Activated CD4-positive, alpha-beta T cell treated with anti-CD3 and anti-CD28 coated beads, Interleukin-2, Interleukin-4, amounts not matched to agents 100 ng/mL and 50 ng/mL, durations not matched to agents 16 hours and 8 hours (primary cell): ENCODE measurements around the gene GARS1.
A peak's percentile ranks its signal among the peaks of the same experiment; 100 is the strongest.
"Not testable (repeated sequence)": the region's sequence is repeated elsewhere in the genome, so short reads cannot be mapped to it uniquely, and the experiment has no call there.

ENCODE experiments used
- DNase-seq: peaks from one replicate; pipeline ENCODE4 v3.0.0-alpha.2; 2020; ENCODE audit warnings: low spot score

The GARS1 gene

DNA sequence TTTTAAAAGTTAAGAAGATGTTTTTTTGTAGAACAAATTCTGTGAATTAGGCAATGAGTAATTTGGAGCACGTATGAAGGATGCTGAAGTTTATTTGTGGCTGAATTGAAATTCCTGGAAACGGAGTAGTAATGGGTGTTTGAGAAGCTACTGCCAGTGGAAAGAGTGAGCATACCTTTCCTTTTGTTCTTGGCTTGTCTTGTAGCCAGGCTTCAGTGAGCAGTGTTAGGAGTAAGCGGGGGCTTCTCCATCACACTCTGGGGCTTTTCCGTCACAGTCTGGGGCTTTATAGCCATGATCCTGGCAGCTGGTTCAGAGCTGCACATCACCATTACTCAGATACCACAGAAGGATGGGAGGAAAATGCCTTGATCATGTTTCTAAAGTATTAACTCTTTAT is 32.3 kb downstream of the GARS1 start:
- DNase-seq: peak; percentile 35

DNA sequence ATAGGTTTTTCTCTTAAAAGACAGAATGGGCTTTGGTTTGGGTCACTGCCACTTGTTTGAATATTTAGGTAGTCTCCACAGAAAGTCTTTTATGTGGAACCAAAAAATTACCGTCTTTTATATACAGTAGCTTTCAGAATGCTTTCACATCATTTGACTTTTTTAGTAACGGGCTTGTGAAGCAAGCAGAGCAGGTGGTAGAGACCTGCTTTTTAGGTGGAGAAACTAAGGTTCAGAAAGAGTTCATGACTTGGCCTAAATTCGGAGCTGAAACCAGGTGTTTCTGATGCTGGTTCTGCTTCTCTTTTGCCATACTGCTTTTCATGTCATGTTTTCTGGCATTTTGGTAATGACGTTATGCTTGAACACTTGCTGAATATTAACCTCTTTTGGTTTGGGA is 36.3 kb downstream of the GARS1 start:
- DNase-seq: no peak

DNA sequence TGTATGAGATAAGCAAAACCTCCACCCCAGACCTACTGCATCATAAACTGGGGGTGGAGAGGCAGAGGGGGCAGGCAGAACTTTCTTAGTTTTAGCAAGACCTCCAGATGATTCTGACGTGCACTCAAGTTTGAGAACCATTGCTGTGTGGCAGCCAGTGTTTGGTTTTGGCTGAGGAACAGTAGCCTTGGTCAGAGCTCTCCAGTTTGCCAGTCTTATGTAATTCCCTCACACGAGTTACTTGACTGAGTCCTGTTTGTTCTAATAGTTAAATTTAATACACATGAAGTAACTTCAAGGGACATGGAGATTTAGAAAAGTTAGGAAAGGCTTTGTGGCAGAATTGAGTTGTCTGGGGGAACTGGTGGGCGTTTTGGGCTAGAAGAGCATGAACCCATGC is 38.5 kb downstream of the GARS1 start:
- no peak for DNase-seq

DNA sequence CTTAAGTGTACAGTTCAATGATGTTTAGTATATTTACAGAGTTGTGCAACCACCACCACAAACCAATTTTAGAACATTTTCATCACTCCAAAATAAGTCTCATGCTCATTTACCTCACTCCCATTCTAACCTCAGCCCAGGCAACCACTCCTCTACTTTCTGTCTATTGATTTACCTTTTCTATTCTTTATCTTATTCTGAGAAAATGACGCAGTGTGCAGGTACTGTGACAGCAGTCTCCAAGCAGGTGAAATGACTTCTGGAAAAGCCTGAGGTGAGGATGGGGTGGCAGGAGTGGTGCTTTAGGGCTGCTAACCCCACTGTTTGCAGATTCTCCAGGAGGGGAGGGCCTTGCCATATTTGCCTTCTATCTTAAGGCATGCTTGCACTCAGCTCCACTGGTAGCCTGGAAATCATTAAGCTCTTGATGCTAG is 39.5 kb downstream of the GARS1 start:
- no peak for DNase-seq

DNA sequence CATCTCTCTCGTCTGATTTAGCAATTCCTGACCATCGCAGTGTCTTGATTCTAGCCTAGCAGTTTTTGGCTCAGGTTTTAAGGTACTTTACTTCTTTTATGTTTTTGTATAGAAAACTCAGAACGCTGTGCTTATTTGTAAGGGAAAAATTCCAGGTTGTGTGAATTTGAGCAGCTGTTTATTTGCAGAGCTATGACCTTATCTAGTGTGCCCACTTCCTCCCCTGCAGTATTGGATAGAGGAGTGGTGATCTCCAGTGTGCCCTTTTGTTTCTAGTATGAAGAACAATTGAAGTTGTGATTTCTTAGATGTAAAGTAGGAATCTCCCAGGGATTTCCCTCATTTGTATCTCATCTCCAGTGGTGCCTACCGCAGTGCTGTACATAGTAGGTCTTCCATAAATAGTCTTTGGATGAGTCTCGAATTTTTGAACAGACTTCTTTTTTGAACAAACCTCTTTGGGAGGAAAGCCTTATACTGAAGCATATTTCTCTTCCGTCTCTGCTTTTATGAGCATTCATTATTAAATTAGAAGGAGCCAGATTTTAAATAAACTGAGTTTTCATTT is 40.0 kb downstream of the GARS1 start:
- no peak for DNase-seq

DNA sequence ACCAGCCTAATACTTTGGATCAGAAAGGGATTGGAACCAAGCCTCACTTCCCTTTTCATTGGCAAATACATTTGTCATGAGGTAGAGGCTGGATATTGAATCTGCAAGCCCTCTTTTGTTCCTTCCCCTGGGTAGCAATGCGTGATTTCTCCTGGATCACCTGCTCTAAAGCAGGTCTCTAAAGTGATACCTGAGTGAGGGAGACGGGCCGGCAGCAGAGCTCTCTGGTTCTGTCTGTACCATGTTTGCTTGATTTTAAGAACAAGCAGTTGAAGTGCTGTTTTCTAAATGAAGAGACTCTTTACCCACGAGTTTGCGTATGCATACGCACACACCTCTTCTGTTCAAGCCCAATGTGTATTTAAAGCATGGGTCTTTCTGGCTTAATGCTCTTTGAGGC is 41.1 kb downstream of the GARS1 start:
- no peak for DNase-seq

DNA sequence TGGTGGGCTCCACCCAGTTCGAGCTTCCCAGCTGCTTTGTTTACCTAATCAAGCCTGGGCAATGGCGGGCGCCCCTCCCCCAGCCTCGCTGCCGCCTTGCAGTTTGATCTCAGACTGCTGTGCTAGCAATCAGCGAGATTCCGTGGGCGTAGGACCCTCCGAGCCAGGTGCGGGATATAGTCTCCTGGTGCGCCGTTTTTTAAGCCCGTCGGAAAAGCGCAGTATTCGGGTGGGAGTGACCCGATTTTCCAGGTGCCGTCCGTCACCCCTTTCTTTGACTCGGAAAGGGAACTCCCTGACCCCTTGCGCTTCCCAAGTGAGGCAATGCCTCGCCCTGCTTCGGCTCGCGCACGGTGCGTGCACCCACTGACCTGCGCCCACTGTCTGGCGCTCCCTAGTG is 47.6 kb downstream of the GARS1 start:
- DNase-seq: not testable (repeated sequence)

DNA sequence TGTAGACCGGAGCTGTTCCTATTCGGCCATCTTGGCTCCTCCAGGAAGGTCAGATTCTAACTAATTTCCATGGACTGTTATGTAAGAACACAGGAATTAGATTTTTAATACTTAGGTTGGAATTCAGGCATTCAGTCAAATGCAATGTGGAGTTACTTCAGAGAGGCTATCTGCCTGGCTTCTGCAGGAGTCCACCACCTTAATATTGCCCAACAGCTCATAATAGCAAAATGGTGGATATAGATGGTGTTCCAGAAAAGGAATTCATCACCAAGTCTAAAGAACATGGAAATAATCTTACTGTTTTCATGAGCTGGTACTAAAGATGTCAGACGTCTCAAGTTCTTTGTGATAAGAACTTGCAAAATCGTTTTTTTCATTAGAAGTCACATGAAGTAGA is 48.1 kb downstream of the GARS1 start:
- no peak for DNase-seq

DNA sequence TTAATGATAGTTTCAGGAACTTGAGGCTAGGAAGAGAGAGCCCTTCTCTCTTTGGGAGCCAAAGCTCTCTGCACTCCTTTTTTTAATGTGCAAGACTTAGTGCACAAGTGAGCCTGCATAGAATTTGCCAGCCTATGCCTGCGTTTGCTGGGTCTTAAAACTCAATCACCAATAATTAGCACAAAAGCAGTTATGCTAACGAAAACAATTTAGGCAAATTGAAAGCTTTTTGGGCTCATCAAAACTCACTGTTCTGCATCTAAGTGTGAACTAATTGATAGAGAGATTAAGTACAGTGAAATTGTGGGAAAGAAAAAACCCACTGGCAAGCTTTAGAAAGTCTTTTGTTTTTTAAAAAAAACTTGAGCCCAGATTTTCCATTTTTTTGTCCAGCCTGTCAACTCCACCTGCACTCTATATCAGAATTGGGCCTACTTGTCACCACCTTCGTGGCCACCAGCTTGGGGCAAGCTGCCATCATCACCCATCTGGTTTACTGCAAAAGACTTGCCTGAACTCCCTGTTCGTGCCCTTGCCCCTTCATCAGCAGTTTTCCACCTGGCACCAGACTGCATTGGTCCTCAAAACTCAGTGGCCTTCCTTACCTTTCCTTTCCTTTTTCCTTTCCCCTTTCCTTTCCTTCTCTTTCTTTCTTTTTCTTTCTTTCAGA is 49.7 kb downstream of the GARS1 start:
- DNase-seq: no peak

DNA sequence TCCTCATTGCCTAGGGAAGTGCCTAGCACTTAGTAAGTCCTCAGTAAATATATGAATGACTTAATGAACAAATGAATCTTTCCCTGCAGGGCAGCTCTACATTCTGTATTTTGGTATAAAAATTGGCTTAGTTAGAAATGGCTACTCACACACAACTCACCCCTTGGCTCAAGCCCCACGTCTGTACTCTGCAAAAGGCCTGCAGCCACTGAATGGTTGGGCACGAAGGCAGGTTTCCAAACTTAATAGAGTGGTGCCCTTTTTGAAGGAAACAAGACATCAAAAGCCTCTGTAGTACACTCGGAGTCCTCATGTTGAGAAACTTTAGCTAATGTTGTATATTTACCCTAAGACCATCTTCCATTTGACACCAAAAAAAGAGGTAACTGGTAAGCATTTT is 51.0 kb downstream of the GARS1 start:
- DNase-seq: no peak

DNA sequence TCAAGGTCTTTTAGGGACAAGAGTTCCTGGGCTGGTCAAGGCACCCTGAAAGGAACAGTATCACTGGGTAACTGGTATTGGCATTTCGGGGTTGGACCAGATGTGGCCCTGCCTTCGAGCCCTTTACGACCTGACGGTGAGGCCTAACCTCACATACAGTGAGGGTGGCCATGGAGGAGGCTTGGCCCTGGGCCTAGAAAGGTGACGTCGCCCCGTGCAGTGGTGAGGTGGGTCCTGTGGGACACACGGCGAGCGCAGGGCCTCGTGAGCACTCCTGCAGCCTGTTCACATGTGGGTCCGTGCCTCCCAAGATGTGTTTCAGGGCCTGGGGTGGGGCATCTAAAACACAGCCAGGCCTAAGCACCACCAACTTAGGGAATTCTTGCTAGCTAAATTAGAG is 51.5 kb downstream of the GARS1 start:
- no peak for DNase-seq

DNA sequence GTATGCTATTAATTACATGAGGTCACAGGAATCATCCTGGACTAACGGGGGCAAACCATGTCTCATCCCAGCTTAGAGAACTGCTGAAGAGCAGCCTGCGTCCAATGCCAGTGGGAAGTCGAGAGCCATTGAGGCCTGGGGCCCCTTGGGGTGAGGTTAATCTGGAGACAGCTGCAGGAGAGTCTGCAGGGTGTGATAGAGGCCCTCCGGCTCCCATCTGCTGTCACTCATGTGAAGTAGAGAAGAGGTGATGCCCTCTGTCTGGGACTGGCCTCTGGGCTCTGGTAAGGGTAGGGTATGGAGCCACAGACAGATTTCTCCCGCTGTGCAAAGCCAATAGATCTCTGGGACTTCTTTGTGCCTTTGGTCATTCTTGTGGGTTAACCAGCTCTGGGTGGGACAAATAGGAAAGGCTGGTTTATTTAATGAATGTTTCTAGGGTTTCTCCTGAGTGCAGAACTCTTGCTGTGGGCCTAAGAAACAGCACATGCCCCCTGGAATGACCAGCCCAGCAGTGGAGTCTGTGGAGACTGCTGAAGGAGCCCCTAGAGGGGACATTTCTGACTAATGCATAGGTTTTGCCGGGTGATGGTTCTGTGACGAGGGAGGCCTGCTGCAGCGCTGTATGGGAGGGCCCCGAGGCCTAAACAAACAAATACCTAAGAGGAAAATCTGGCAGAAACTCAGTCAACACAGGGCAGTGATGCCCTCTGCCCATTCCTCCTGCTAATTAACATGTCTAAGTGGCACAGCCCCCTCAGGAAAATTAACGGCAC is 53.1 kb downstream of the GARS1 start:
- no peak for DNase-seq

DNA sequence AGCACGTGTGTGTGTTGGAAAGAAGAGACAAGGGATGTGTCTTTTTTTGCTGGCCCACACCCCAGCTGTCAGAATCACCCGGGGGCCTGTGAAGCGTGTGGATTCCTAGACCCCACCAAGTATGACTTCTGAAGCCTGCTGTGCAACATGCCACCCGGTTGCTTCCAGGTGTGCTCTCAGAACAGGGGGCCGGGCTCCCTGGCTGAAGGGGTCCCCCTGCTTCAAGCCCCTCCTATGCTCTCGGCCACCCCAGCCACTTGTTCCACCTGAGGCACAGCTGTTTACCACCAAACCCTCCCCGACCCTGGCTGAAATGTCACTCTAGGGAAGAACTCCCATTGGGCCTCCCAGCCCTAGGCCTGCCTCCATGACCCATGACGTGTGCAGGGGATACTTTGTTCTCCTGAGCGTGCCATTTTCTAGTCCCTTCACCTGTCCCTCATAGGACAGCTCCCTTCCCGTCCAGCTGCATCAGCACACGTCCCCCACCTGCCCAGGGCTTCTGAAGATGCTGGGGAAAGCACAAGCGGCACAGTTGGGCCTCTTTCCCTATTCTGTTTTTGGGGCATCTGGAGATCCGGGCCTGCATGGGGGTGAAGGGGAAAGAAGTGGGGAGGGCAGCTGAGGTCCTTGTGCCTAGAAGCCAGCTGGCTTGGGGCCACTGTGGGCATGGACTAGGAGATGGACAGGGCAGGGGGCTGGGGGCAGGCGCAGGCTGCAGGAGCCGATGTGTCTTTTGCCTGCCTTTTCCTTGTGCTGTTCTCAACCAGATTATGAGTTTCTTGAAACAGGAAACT is 54.3 kb downstream of the GARS1 start:
- DNase-seq: no peak

DNA sequence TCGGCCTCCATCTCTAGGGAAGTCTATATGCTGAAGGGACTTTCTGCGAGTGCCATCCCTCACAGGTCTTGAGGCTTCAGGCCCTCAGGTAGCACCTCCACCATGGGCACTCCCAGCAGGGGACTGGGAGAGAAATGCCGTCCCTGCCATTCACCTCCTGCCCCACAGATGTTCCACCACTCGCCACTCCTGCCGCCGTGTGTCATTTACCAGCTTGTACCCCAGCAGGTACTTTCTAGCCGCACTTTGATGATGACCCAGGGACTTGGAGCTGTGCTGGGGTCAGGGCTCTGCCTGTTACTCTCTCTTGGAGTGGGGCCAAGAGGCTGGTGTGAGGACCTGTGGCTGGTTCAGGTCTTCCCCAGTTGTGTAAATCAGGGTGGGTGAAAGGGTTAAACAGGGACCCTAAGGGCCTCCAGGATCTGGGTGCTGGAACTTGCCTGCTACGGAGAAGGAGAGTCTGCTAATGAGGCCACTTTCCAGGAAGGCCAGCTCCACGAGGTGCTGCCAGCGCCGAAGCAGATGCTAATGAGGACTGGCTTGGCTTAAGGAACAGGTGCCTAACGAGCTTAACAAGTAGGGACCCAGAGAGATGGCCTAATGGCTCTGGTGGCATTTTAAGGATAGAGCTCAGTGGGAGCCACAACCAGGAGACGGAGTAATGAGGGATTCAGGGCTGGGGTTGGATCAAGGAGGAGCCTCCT is 55.2 kb downstream of the GARS1 start:
- no peak for DNase-seq

DNA sequence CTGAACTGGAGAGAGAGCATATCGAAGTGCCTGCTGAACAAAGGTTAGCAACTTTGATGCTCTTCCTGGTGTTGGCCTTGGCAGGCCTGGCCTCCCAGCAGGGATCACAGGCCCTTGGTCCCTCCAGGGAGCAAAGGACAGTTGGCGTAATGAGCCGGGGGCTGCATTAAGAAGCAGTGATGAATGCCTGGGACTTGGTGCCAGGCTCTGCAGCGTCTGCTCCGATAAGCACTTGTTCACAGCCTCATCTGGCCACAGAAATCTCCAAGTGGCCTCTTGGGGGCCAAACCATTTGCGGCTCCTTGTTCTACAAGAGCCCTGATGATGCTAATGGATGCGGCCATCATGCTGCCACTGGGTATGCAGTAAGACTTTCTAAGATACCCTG is 55.7 kb downstream of the GARS1 start:
- DNase-seq: no peak

DNA sequence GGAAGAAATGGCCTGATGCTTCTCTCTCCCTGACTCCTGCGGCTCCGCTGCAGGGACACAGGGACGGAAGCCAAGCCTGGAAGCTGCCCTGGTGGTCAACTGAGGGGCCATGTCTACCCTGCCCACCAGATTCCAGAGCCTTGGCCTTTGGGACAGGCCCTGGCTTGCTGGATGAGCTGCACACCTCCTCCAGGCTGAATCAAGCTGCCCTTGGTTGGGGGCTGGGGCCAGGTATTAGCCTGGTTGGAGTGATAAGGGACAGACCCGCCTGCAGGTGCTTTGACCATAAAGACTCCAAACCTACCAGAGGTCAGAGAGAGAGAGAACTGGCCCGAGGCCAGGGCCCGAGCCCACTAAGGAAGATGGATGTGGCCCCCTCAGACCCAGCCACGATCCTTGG is 57.5 kb downstream of the GARS1 start:
- DNase-seq: no peak

DNA sequence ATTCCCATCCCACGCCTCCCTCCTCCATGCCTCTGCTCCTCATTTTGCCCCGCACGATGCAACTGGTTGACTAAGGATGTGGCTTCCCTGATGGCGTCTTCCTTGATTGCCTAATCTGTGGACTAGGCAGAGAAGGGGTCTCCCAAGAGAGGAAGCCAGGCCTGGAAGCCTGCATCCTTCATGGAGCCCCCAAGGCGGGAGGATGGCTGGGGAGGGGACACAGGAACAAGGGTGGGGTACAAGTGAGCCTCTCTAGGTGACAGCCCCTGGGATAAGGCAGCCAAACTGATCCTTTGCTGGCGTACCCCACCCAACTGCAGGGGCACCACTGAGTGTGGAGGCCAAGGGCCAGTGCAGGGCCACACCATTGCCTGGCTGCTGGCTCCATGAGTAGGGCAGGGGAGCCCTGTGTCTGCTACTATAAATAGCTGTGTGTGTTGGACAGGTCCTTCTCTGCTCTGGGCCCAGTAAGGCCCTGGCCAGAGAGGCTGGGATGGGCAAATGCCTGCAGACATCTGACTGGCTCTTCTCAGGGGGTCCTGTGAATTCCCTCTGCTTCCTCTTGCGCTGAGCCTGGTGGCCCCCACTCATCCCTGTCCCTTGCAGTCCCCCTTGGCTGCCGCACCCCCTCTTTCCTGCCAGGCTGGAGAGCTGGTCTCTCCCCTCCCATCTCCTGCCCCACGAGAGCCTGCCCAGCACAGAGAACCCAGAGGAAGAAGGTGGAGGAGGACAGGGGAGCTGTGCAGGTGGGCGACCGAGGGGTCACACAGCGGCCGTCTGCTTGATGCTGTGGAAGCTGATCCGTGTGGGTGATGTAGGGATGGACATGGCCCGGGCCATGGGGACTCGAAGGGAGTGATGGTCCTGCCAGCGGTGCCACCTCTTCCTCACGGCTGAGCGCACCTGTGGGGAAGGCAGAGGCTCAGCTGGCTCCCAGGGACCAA is 58.3 kb downstream of the GARS1 start:
- no peak for DNase-seq

DNA sequence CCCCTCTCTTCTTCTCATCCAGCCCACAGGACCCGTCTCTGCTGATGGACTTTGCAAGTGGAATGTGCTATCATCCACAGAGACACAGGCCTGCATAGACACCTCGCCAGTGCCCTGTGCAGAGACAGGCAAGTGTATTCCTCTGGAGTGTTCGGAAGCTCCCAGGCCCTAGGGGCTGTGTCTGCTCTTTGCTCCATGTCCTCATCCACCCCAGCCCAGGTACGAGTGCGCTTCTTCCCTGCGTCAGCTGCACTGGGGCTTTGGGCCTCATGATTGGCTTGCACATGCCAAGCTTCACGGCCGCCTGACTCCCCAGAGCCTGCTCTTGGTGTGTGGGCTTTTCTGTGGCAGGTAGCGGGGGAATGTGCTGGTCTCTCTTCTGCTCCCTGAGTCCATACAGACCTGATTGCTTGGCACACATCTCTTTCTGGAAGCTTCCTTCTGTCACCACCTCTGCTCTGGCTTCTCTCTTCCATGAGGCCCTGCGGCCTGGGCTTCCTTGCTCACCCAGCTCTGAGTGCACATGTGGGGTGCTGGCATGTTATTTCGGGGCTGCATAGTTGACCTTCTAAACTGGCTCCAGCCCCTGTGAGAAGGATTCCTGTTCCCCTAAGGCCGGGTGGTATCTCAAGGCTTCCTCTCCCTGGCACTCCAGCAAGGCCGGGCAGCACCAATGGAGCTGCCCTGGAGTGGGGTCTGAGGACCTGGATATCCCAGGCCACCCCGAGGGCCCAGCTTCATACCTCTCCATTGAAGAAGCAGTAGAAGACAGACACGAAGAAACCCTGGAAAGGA is 59.8 kb downstream of the GARS1 start:
- no peak for DNase-seq

DNA sequence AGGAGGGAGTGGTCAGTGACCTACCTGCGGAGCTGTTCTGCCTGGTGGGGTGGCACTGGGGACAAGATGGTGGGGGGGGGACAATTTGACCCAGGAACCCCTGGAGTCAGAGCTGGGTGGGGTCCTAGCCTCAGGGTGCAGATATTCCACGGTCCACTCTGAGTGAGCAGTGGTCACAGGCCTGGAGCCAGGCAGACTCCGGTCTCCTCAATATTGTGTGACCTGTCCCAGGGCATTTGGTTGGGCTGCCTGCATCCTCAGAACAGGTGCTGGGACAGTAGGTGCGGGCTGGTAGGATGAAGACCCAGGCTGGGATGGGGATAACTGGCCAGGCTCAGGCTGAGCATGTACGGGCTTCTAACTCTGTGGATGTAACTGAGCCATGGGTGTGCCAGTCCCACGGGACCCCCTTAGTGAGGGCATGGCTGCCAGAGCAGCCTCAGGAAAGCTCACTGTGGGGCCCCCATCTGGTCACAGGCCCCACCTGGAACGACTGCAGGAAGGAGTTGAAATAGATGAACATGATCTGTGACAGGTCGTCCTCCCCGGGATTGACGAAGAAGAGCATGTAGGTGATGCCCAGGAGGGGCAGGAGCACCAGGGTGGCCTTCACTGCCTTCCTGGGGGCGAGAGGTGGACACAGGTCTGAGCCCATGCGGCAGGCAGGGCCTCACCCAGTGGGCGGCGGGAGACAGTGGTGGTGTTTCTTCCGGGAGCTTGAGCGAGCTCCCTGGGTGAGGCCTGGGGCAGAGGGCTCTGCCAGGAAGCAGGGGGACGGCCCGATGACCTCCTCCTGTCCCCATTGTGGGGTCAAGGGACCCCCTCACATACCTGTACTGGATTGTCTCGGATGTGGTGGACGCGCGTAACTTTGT is 60.7 kb downstream of the GARS1 start:
- no peak for DNase-seq
